Right lobe of liver (tissue), 6 donors: ENCODE data around the gene CORO2A. TPM values are rescaled to one million over a fixed set of nuclear protein-coding genes. Genes with fewer than 3 reads are reported as not detected.
A peak's percentile ranks its signal among the peaks of the same experiment; 100 is the strongest.

Experiments used
- ATAC-seq, 4 donors: fragments of 200-7000 bp; cut with Tn5 transposase; one replicate each; pipeline ENCODE4 v1.9.1; 2020; ENCODE audit warnings: mild to moderate bottlenecking in 4 of 4, moderate library complexity in 4 of 4
- DNase-seq, 3 donors: peaks; one replicate each; pipeline ENCODE4 v3.0.0-alpha.2; 2020
- H3K27ac ChIP-seq, 3 donors: fragments of 200-600 bp; one replicate each; pipeline ENCODE4 v1.8.0; 2022
- H3K27me3 ChIP-seq, 2 donors: fragments of 200-600 bp; one replicate each; pipeline ENCODE4 v1.8.0; 2022
- H3K36me3 ChIP-seq, 4 donors: fragments of 200-600 bp; sonication (generic) in 1 of 4; one replicate each; pipeline versions ENCODE4 v1.5.1 to v1.8.0; 2017 to 2022; ENCODE audit warnings: control low read depth in 1 of 4
- H3K4me1 ChIP-seq, 4 donors: fragments of 200-600 bp; sonication (generic) in 1 of 4; one replicate each; pipeline versions ENCODE4 v1.5.1 to v1.8.0; 2017 to 2022; ENCODE audit warnings: control low read depth in 1 of 4
- H3K4me3 ChIP-seq, 3 donors: fragments of 200-600 bp; one replicate each; pipeline ENCODE4 v1.8.0; 2022
- H3K9me3 ChIP-seq, 4 donors: fragments of 200-600 bp; sonication (generic) in 1 of 4; one replicate each; pipeline versions ENCODE4 v1.5.1 to v1.8.0; 2017 to 2022; ENCODE audit warnings: control low read depth in 1 of 4
- POLR2A ChIP-seq: fragments of 450-650 bp; IDR thresholded peaks from one replicate; pipeline ENCODE4 v1.6.1; 2017; ENCODE audit warnings: antibody characterized with exemption, mild to moderate bottlenecking
- WGBS: methylation state at CpG from one replicate; pipeline ENCODE4 v1.1.6; 2018; ENCODE audit warnings: low coverage, low lambda C conversion rate; ENCODE audit not compliant: insufficient coverage; ENCODE audit errors: missing lambda C conversion rate; 5-methylcytosine and 5-hydroxymethylcytosine counted together
- intact Hi-C, 2 donors: fragments of 100-400 bp; cut with DNase I; formaldehyde crosslinking; loops; one replicate each; pipeline versions ENCODE4 v1.11.2 to v1.14.1; 2022
- total RNA-seq, 6 experiments: library from RNA; depleted of rRNA in 2 of 6; stranded (reverse); fragments of >200 nt in 2 of 6; fragmentation: NEBNext Ultra II Directional in 3 of 6; extraction: Animal tissue kit (Norgen Biotek cat#: 25700) in 3 of 6; gene quantifications; one replicate each; pipeline versions ENCODE4 v1.1.0 to v1.2.4, GENCODE V29; 2016 to 2023
- TF ChIP-seq, protein P1 (sequence below), 4 donors: fragments of 200-600 bp in 3 of 4; fragments of 450-650 bp in 1 of 4; IDR thresholded peaks; one replicate each; pipeline versions ENCODE4 v1.5.1 to v1.8.0; 2016 to 2022; ENCODE audit warnings: antibody characterized with exemption in 4 of 4, mild to moderate bottlenecking in 2 of 4
- donor health status: DM: no; HTN: yes; CAD: no.
- donor health status: DM: no; HTN: no; CAD: no.
- donor health status: DM: no; HTN: no; CAD: no.
- donor health status: DM: no; HTN: yes; CAD: no.
- donor health status: DM: no; HTN: yes; CAD: no.

Gene CORO2A
- total RNA-seq, 6 experiments from 2014 or later: 0.67 to 6.2 (median 3.3) TPM

DNA sequence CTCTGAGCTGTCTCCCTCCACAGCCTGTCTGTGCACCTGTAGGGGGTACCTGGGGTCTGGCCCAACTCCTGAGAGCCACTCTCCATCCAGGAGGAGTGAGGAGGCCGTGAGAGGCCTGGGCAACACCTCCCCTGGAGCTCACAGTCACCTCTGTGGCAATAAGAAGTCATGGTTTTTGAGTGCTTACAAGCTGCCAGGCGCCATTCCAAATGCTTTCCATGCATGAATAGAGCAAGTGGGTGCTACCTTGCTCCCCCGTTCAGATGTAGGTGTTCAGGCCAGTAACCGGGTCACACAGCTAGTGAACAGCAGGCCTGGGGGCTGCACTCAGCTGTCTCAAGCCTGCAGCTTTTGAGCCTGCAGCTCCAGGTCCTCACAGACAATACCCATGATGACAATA, 30.6 kb downstream of the CORO2A start:
- no peak for DNase-seq
- H3K4me3 ChIP-seq: no peak overlapping the region
- H3K27ac ChIP-seq: no peak overlapping the region
- 40% methylated on average over 1 of the region's 4 CpGs for WGBS
- TF ChIP-seq, protein P1, sequence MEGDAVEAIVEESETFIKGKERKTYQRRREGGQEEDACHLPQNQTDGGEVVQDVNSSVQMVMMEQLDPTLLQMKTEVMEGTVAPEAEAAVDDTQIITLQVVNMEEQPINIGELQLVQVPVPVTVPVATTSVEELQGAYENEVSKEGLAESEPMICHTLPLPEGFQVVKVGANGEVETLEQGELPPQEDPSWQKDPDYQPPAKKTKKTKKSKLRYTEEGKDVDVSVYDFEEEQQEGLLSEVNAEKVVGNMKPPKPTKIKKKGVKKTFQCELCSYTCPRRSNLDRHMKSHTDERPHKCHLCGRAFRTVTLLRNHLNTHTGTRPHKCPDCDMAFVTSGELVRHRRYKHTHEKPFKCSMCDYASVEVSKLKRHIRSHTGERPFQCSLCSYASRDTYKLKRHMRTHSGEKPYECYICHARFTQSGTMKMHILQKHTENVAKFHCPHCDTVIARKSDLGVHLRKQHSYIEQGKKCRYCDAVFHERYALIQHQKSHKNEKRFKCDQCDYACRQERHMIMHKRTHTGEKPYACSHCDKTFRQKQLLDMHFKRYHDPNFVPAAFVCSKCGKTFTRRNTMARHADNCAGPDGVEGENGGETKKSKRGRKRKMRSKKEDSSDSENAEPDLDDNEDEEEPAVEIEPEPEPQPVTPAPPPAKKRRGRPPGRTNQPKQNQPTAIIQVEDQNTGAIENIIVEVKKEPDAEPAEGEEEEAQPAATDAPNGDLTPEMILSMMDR (IDR thresholded peaks at IDR 0.05): no peak
- no peak for TF ChIP-seq POLR2A
- no peaks in the 10 kb centered on the region for H3K27me3 ChIP-seq
- no peak for ATAC-seq
- peaks cover 0 to 16% (median 6%) of the 10 kb centered on the region in 4 donors for H3K4me1 ChIP-seq
- H3K36me3 ChIP-seq: no peaks in the 10 kb centered on the region
- intact Hi-C loops: no loop called here
- H3K9me3 ChIP-seq: no peaks in the 10 kb centered on the region

DNA sequence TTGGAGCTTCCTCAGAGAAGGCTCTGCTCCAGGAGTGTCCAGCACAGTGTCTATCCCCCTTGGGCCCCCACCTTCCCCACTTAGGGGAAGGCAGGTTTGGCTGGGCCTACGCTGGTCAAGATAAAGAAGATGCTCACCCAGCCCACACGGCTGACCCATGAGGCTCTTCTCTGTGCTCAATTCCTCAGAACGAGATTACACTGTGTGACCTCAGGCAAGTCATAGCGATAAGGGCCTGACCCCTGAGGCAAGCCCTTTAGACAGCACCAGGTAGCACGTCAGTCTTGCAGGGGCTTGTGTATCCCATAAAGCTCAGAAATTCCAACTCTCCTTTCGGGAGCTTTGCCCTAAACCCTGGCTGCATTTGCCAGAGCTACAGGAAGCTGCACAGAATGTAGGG, 32.6 kb downstream of the CORO2A start:
- no peak overlapping the region for H3K4me3 ChIP-seq
- no peaks in the 10 kb centered on the region for H3K36me3 ChIP-seq
- intact Hi-C loops: no loop called here
- TF ChIP-seq, protein P1 (IDR thresholded peaks at IDR 0.05): no peak
- no peak for TF ChIP-seq POLR2A
- no peaks in the 10 kb centered on the region for H3K9me3 ChIP-seq
- H3K4me1 ChIP-seq: peaks cover 0 to 16% (median 6%) of the 10 kb centered on the region in 4 donors
- DNase-seq (no peak), ATAC-seq (no peak)
- no peaks in the 10 kb centered on the region for H3K27me3 ChIP-seq
- WGBS: 78% methylated on average over 5 of the region's 6 CpGs
- no peak overlapping the region for H3K27ac ChIP-seq

DNA sequence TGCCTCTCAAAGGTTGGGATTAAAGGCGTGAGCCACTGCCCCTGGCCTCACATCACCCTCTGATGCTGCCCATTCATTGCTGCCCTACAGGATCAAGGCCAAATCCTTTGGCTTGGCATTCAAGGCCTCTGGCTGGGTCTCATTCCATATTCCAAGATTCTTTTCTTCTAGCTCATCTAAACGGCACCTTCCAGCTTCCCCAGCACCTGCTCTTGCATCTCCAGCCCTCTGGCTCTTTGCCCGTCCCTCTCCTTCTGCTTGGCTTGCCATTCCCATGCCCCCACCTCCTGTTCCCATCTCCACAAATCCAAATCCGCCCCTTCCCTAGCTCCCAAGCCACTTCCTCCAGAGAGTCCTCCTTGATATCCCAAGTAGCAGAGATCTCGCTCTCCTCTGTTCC, 33.1 kb downstream of the CORO2A start:
- no peaks in the 10 kb centered on the region for H3K9me3 ChIP-seq
- no peak for TF ChIP-seq POLR2A
- TF ChIP-seq, protein P1 (IDR thresholded peaks at IDR 0.05): no peak
- peaks cover 0 to 16% (median 6%) of the 10 kb centered on the region in 4 donors for H3K4me1 ChIP-seq
- H3K36me3 ChIP-seq: no peaks in the 10 kb centered on the region
- DNase-seq (no peak), ATAC-seq (no peak)
- no peaks in the 10 kb centered on the region for H3K27me3 ChIP-seq
- no peak overlapping the region for H3K4me3 ChIP-seq
- 81% methylated on average over 3 of the region's 5 CpGs for WGBS
- H3K27ac ChIP-seq: no peak overlapping the region
- intact Hi-C loops: no loop called here

DNA sequence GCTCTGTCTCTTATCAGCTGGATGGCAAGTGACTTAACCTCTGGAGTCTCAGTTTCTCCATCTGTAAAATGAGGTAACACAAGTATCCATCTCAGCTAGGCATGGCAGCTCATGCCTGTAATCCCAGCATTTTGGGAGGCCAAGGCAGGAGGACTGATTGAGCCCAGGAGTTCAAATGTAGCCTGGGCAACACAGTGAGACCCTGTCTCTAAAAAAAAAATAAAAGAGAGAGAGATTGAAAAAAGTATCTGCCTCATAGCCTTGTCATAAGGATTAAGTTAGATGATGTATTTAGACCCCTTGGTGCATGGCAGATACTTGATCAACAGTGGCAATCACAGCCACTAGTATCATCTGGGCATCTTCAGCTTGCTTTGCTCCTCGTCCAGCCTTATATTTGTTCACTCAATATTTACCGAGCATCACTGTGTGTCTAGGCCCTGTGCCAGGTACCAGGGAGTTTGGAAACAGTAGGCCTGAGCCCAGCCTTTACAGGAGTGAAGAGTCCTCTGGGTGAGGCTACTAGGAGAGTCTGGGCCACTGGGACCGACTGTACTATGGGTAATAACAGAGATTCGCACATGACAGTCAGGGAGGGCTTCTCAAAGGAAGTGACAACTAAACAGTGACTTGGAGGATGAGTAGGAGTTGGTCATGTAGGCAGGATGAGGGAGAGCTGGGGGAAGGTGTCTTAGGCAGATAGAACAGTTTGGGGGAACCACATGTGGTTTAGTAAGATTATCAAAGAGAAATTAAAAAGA, 34.2 kb downstream of the CORO2A start:
- peaks cover 0 to 16% (median 6%) of the 10 kb centered on the region in 4 donors for H3K4me1 ChIP-seq
- H3K9me3 ChIP-seq: no peaks in the 10 kb centered on the region
- H3K4me3 ChIP-seq: no peak overlapping the region
- intact Hi-C loops: no loop called here
- H3K27me3 ChIP-seq: no peaks in the 10 kb centered on the region
- H3K27ac ChIP-seq: no peak overlapping the region
- peak; percentile 76 to 95 (median 87) for DNase-seq
- peak; percentile 97 to 99 (median 99) for ATAC-seq
- WGBS: 31% methylated on average over 4 of the region's 4 CpGs
- H3K36me3 ChIP-seq: no peaks in the 10 kb centered on the region
- no peak for TF ChIP-seq POLR2A
- TF ChIP-seq, protein P1 (IDR thresholded peaks at IDR 0.05): no peak
